Activated naive CD8-positive, alpha-beta T cell treated with anti-CD3 and anti-CD28 coated beads, Interleukin-2, amount 10 ng/mL, durations not matched to agents 7 days and 5 days (primary cell): ENCODE results near the gene C19orf38. TPM values are rescaled to one million over a fixed set of nuclear protein-coding genes. Genes with fewer than 3 reads are reported as not detected.
"Not testable (repeated sequence)": the region's sequence is repeated elsewhere in the genome, so short reads cannot be mapped to it uniquely, and the experiment has no call there.

Source experiments
- ATAC-seq: fragments of 150-1000 bp; cut with Tn5 transposase; one replicate; pipeline ENCODE4 v1.10.0; 2021; ENCODE audit warnings: low read depth, moderate library complexity
- POLR2A ChIA-PET: fragments of 350-600 bp; sonication (Branson Sonifier 250); formaldehyde crosslinking; loops from one replicate; lab custom pipeline; 2021; ENCODE audit warnings: antibody characterized with exemption; lab: Charles Lee
- DNase-seq: peaks from one replicate; pipeline ENCODE4 v3.0.0; 2021
- H3K27ac Mint-ChIP-seq: one replicate; pipeline ENCODE4 v1.8.0; 2022; ENCODE audit warnings: mild to moderate bottlenecking, mixed read lengths
- H3K27me3 Mint-ChIP-seq: one replicate; pipeline ENCODE4 v1.8.0; 2022; ENCODE audit warnings: mild to moderate bottlenecking, moderate library complexity, mixed read lengths
- H3K36me3 Mint-ChIP-seq: one replicate; pipeline ENCODE4 v1.8.0; 2021; ENCODE audit warnings: mild to moderate bottlenecking, mixed read lengths
- H3K4me1 Mint-ChIP-seq: one replicate; pipeline ENCODE4 v1.8.0; 2021; ENCODE audit warnings: mixed read lengths
- H3K4me3 Mint-ChIP-seq: one replicate; pipeline ENCODE4 v1.8.0; 2022; ENCODE audit warnings: mild to moderate bottlenecking, moderate library complexity, mixed read lengths
- H3K9me3 Mint-ChIP-seq: one replicate; pipeline ENCODE4 v1.8.0; 2021; ENCODE audit warnings: mixed read lengths
- total RNA-seq, 2 experiments: library from RNA; stranded (reverse); gene quantifications; one replicate each; pipeline ENCODE4 v1.2.3, GENCODE V29; 2021

Gene C19orf38
- total RNA-seq, 2 experiments from 2014 or later: 1.9 to 2.2 TPM

DNA sequence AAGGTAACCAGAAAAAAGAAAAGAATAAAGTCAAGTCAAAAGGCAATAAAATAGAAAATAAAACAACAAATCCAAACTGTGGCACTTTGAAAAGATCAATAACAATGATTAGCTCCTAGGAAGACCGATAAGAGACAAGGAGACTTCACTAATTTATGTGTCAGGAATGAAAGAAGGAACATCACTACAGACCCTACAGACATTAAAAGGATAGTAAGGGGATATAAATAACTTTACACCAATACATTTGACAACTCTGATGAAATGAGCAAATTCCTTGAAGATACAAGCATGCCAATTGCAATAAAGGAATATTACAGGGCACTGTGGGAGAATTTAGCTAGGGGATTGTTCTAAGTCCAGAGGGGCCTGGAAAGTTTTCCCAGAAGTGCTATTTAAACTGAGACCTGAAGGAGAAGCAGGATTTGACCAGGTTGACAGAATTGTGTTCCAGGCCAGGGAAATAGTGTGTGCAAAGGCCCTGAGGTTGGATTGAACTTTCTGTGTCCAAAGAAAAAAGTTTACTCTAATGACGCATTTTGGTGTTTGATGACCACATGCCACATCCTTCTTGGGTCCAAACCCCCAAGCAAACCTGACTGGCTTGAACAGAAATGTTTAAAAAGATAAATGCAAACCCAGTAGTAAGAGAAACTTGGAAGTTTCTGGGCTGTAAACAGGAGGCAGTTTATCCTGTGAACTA lies 1.6 kb upstream of the C19orf38 start:
- POLR2A ChIA-PET: interaction anchor here (1.8 kb wide), 1 partner anchor 11 kb away, joined by 5 read pairs; the partner anchor contains the start of gene TMED1
- no peak overlapping the region for H3K27ac Mint-ChIP-seq
- H3K4me3 Mint-ChIP-seq: no peak overlapping the region
- peaks cover 8% of the 10 kb centered on the region for H3K36me3 Mint-ChIP-seq
- ATAC-seq (no peak), DNase-seq (no peak)
- peaks cover 9% of the 10 kb centered on the region for H3K4me1 Mint-ChIP-seq
- peaks cover 3% of the 10 kb centered on the region for H3K27me3 Mint-ChIP-seq
- peaks cover 5% of the 10 kb centered on the region for H3K9me3 Mint-ChIP-seq

DNA sequence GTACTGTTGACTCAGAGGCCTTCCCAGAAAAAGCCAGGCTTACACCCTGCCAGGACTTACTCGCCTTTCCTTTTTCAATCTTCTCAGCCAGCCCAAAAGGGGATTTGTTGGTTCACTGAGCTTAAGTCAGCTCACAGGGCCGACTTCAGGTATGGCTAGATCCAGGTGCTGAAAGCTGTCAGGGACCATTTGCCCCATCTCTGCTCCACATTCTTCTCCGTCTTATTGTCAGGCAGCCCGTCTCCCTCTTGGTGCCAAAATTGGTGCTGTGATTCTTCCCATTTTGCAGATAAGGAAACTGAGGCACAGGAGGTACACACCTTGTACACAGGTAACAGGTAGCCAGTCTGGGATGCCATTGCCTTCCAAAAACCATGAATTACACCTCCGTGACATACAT lies 2.4 kb downstream of the C19orf38 start:
- H3K36me3 Mint-ChIP-seq: peaks cover 8% of the 10 kb centered on the region
- POLR2A ChIA-PET: no interaction called here
- ATAC-seq (no peak), DNase-seq (no peak)
- H3K9me3 Mint-ChIP-seq: peaks cover 5% of the 10 kb centered on the region
- no peaks in the 10 kb centered on the region for H3K27me3 Mint-ChIP-seq
- peaks cover 8% of the 10 kb centered on the region for H3K4me1 Mint-ChIP-seq
- H3K4me3 Mint-ChIP-seq: no peak overlapping the region
- no peak overlapping the region for H3K27ac Mint-ChIP-seq

DNA sequence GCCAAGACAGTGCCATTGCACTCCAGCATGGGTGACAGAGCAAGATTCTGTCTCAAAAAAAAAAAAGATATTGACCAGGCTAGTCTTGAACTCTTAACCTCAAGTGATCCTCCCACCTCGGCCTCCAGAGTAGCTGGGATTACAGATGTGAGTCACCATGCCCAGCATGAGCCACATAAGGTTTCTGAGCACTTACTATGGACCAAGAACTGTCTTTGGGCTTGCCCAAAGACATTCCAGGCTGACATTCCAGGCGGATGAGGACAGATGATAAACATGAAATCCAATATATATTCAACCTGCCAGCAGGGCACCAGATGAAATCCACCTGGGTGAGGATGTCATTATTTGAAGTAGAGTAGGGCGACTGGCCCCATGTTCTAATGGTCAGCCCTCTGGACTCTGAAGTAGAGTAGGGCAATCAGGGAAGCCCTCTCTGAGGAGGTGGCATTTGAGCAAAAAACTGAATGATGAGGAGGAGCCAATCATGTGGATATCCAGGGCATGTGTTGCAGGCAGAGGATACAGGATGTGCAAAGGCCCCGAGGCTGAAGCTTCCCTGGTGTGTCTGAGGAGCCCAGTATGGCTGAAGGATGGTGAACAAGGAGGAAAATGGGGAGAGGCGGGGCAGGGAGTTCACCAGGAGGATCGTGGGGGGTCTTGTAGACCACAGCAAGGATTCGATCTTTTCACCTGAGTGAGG lies 4.0 kb downstream of the C19orf38 start:
- Mint-ChIP-seq H3K27me3 (no peaks in the 10 kb centered on the region), H3K4me1 (peaks cover 8% of the 10 kb centered on the region), H3K36me3 (peaks cover 2% of the 10 kb centered on the region), H3K27ac (no peak overlapping the region), H3K4me3 (no peak overlapping the region), H3K9me3 (no peaks in the 10 kb centered on the region)
- POLR2A ChIA-PET: no interaction called here
- ATAC-seq (no peak), DNase-seq (no peak)

DNA sequence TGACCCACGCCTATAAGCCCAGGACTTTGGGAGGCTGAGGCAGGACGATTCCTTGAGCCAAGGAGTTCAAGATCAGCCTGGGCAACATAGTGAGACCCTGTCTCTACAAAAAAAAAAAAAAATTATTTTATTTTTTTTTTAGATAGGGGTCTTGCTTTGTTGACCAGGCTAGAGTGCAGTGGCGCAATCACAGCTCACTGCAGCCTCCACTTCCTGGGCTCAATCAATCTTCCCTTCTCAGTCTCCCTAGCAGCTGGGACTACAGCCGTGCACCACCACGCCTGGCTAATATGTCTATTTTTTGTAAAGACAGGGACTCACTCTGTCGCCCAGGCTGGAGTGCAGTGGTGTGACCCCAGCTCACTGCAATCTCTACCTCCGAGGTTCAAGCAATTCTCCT lies 4.7 kb downstream of the C19orf38 start:
- no peaks in the 10 kb centered on the region for H3K36me3 Mint-ChIP-seq
- no peak for DNase-seq
- H3K4me1 Mint-ChIP-seq: peaks cover 6% of the 10 kb centered on the region
- no peak for ATAC-seq
- no peak overlapping the region for H3K27ac Mint-ChIP-seq
- no peaks in the 10 kb centered on the region for H3K27me3 Mint-ChIP-seq
- no peaks in the 10 kb centered on the region for H3K9me3 Mint-ChIP-seq
- no peak overlapping the region for H3K4me3 Mint-ChIP-seq
- POLR2A ChIA-PET: no interaction called here

DNA sequence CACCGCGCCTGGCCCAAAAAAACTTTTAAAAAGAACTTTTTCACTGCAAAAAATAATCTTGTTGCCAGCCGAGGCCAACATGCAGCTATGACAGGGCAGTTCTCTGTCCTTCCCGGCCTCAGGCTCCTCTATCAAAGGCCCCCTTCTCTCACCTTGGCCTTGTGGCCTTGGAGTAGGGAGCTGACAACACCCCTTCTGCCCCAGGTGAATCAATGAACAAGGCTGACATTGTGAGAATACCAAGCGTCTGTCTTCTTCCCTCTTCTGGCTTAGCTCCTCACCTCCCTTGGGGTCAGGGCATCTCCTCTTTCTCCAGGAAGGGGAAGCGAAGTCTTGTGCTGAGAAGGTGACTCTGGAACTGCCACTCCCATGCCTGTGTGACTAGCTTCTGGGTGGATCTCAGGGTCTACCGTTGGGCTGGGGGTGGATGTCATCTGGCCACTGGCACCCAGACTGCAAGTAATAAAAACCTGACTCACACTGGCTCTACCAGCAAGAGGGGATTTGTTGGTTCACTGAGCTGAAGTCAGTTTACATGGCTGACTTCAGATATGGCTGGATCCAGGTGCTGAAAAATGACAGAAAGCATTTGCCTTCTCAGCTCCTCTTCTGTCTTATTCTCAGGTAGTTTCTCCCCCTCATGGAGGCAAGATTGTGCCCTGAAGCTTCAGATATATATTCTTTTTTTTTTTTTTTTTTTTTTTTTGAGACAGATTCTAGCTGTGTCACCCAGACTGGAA lies 6.3 kb downstream of the C19orf38 start:
- Mint-ChIP-seq H3K27me3 (no peaks in the 10 kb centered on the region), H3K27ac (no peak overlapping the region), H3K4me3 (no peak overlapping the region)

DNA sequence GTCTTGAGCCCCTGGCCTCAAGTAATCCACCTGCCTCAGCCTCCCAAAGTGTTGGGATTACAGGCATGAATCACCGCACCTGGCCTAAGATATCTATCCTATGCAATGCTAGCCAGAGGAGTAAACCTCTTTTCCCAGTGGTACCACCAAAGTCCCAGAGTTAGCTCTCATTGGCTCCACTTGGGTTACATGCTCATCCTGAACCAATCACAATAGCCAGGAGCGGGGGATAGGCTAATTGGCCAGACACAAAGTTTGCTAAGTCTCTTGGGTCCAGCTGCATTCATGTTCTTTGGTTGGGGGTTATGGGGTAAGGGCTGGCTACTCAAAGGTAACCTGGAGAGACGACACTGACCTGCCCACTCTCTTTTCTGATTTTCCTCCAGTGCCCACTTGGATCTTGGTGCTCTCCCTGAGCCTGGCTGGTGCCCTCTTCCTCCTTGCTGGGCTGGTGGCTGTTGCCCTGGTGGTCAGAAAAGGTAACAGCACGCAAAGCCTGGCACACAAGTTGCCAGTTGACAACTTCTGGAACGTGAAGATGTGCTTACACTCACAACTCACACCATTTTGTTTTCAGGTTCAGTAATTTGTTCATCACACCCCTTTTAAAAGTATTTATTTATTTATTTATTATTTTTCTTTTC lies 7.8 kb downstream of the C19orf38 start:
- DNase-seq (no peak), ATAC-seq (peak; percentile 50)
- Mint-ChIP-seq H3K4me1 (no peaks in the 10 kb centered on the region), H3K4me3 (no peak overlapping the region), H3K36me3 (no peaks in the 10 kb centered on the region), H3K27me3 (no peaks in the 10 kb centered on the region), H3K27ac (no peak overlapping the region), H3K9me3 (no peaks in the 10 kb centered on the region)
- POLR2A ChIA-PET: interaction anchor here (1.8 kb wide), 1 partner anchor 20 kb away, joined by 5 read pairs; the partner anchor contains the start of gene TMED1

More for the DNA sequence above, 6.3 kb downstream of the C19orf38 start:
- no peak for ATAC-seq
- H3K4me1 Mint-ChIP-seq: no peaks in the 10 kb centered on the region
- POLR2A ChIA-PET: no interaction called here
- no peaks in the 10 kb centered on the region for H3K9me3 Mint-ChIP-seq
- DNase-seq: no peak
- H3K36me3 Mint-ChIP-seq: no peaks in the 10 kb centered on the region

DNA sequence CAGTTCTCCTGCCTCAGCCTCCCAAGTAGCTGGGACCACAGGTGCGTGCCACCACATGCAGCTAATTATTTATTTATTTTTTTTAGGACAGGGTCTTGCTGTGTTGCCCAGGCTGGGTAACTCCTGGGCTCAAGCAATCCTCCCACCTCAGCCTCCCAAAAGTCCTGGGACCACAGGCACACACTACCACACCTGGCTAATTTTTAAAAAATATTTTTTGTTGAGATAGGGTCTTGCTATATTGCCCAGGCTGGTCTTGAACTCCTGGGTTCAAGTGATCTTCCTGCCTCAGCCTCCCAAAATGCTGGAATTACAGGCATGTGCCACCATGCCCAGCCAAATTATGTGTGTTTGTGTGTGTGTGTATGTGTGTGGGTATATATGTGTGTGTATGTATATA lies 8.7 kb downstream of the C19orf38 start:
- not testable (repeated sequence) for H3K36me3 Mint-ChIP-seq, H3K4me3 Mint-ChIP-seq, ATAC-seq, H3K9me3 Mint-ChIP-seq, H3K27ac Mint-ChIP-seq, H3K27me3 Mint-ChIP-seq, DNase-seq, H3K4me1 Mint-ChIP-seq
- POLR2A ChIA-PET: interaction anchor here (1.8 kb wide), 1 partner anchor 21 kb away, joined by 5 read pairs; the partner anchor contains the start of gene TMED1

DNA sequence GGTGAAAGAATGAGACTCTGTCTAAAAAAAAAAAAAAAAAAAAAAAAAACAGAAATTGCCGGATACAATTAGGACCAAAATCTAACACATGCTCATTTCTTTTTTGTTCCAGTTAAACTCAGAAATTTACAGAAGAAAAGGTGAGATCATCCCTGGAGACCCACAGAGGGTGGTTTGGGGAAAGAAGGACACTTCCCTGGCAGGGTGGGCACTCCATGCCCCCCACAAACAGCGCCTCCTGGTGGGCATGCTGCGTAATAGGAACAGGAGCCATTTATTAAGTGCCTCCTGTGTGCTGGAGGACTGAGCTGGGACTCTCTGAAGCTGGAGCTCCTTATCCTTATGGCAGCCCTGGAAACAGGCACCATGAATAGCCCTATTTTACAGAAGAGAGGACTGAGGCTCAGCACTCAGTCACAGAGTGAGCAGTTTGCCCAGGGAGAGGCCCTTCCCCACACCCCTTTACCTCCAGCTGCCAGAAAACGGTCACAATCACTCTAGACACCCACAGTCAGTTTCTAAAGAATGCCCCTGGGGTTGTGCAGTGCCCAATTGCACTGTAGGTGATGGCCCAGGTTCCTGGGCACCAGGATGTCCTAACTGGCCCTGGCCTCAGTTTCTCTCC lies 10.1 kb downstream of the C19orf38 start:
- POLR2A ChIA-PET: interaction anchor here (0.6 kb wide), 1 partner anchor 9 kb away, joined by 4 read pairs; no protein-coding TSS in a partner anchor

DNA sequence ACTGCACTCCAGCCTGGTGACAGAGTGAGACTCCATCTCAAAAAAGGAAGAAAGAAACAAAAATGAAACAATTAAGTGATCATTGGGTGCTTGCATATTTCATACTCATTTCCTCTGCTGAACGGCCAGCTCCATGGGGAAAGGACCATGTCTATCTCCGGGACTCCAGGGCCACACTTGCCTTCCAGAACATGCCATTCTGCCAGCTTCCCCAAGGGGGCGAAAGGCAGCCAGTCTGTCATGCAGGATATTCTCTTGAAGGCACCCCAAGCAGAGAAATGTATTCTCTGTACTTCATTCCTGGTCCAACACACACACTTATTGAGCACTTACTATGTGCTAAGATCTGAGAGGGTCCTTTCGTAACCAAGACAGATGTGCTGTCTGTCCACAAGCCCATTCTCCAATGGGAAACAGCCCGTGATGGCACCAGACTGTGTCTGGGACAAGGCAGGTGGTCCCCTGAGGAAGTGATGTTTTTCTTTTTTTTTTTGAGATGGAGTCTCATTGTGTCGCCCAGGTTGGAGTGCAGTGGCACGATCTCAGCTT lies 13.0 kb downstream of the C19orf38 start:
- no peaks in the 10 kb centered on the region for H3K27me3 Mint-ChIP-seq
- no peak overlapping the region for H3K27ac Mint-ChIP-seq
- DNase-seq: no peak
- peak; percentile 44 for ATAC-seq
- POLR2A ChIA-PET: interaction anchor here (0.5 to 0.7 kb wide), 2 partner anchors 54 to 112 kb away, joined by 5 to 8 read pairs; no protein-coding TSS in a partner anchor
- no peaks in the 10 kb centered on the region for H3K36me3 Mint-ChIP-seq
- H3K9me3 Mint-ChIP-seq: no peaks in the 10 kb centered on the region
- H3K4me3 Mint-ChIP-seq: no peak overlapping the region
- H3K4me1 Mint-ChIP-seq: peaks cover 13% of the 10 kb centered on the region

More for the DNA sequence above, 10.1 kb downstream of the C19orf38 start:
- DNase-seq (peak; percentile 65), ATAC-seq (no peak)
- H3K9me3 Mint-ChIP-seq: no peaks in the 10 kb centered on the region
- no peak overlapping the region for H3K27ac Mint-ChIP-seq
- no peak overlapping the region for H3K4me3 Mint-ChIP-seq
- H3K36me3 Mint-ChIP-seq: no peaks in the 10 kb centered on the region
- peaks cover 4% of the 10 kb centered on the region for H3K4me1 Mint-ChIP-seq
- no peaks in the 10 kb centered on the region for H3K27me3 Mint-ChIP-seq

DNA sequence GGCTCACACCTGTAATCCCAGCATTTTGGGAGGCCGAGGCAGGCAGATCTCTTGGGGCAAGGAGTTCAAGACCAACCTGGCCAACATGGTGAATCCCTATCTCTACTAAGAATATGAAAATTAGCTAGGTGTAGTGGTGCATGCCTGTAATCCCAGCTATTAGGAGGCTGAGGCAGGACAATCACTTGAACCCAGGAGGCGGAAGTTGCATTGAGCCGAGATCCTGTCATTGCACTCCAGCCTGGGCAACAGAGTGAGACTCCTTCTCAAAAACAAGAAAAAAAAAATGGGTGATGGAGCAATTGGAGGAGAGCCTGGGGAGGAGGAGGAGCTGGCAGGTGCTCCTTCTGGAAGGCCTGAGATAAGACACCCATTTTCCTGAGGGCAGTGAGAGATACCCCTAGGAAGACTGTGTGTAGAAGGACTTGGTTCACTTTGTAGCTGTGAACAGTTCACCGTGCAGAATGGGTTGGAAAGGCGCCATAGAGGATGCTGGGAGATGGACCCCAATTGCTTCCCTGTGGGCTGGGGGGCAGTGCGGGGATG lies 14.4 kb downstream of the C19orf38 start:
- DNase-seq: no peak
- POLR2A ChIA-PET: interaction anchor here (1.7 to 2.2 kb wide), 2 partner anchors 145 to 161 kb away, joined by 6 to 21 read pairs; partner anchors contain the start of genes DNM2 and QTRT1
- Mint-ChIP-seq H3K9me3 (no peaks in the 10 kb centered on the region), H3K27me3 (no peaks in the 10 kb centered on the region), H3K4me1 (peaks cover 16% of the 10 kb centered on the region), H3K36me3 (no peaks in the 10 kb centered on the region), H3K27ac (no peak overlapping the region), H3K4me3 (no peak overlapping the region)
- no peak for ATAC-seq

DNA sequence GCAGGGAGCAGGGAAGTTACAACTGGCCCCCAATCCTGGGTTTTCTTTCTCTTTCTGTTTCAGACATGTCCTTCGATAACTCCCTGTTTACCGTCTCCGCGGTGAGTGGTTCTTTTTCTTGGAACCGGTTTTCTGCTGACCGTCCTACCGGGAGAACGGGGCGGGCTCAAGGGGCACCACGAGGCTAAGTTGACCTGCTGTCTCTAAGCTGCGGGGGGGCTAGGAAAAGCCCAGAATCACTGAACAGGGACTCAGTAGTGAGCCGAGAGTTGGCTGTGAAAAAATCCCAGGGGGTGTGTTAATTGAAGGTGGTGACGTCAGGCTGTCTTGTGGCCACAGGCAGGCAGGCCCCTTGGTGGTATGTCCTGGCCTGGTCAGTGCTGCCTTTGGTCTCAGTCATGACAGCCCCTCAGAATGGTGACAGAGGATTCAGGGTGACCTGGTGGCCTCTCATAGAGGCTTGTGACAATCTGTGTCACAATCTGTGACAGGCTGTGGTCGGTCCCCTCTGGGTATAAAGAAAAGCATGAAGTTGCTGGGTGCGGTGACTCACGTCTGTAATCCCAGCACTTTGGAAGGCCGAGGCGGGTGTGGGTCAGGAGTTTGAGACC lies 15.0 kb downstream of the C19orf38 start:
- no peak for ATAC-seq

More for the DNA sequence above, 15.0 kb downstream of the C19orf38 start:
- Mint-ChIP-seq H3K9me3 (no peaks in the 10 kb centered on the region), H3K4me1 (peaks cover 22% of the 10 kb centered on the region), H3K36me3 (no peaks in the 10 kb centered on the region), H3K27ac (no peak overlapping the region), H3K4me3 (no peak overlapping the region), H3K27me3 (no peaks in the 10 kb centered on the region)
- POLR2A ChIA-PET: interaction anchor here (1.7 to 2.2 kb wide), 2 partner anchors 146 to 161 kb away, joined by 6 to 21 read pairs; partner anchors contain the start of genes DNM2 and QTRT1
- no peak for DNase-seq
